ENCODE results near the gene PCDHGB4.
"Not testable (repeated sequence)": the region's sequence is repeated elsewhere in the genome, so short reads cannot be mapped to it uniquely, and the experiment has no call there.

Gene PCDHGB4

DNA sequence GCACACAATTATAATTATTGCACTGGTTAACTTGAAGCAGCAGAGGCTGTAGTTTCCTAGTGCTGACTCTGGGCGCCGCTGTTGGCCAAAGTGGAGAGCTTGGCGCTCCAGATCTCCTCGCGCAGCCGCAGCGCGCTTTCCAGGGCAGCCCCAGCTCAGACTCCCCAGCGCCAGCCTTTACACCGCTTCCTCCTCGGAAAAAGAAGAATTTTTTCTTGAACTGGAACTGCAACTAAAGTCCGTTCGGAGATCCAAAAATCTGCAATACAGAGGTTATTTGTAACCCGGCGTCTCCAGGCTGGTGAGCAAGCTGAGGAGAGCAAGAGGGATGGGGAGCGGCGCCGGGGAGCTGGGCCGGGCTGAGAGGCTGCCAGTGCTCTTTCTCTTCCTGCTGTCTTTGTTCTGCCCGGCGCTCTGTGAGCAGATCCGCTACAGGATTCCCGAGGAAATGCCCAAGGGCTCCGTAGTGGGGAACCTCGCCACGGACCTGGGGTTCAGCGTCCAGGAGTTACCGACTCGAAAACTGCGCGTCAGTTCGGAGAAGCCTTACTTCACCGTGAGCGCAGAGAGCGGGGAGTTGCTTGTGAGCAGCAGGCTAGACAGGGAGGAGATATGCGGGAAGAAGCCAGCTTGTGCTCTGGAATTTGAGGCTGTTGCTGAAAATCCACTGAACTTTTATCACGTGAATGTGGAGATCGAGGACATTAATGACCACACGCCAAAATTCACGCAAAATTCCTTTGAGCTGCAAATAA is at the start of gene PCDHGB4:
TSS of gene PCDHGB4 (plus strand) at position 142 of the 755 bp plus-strand sequence. CDS start at position 329, 187 bp downstream.
- TF ChIP-seq, protein P1, sequence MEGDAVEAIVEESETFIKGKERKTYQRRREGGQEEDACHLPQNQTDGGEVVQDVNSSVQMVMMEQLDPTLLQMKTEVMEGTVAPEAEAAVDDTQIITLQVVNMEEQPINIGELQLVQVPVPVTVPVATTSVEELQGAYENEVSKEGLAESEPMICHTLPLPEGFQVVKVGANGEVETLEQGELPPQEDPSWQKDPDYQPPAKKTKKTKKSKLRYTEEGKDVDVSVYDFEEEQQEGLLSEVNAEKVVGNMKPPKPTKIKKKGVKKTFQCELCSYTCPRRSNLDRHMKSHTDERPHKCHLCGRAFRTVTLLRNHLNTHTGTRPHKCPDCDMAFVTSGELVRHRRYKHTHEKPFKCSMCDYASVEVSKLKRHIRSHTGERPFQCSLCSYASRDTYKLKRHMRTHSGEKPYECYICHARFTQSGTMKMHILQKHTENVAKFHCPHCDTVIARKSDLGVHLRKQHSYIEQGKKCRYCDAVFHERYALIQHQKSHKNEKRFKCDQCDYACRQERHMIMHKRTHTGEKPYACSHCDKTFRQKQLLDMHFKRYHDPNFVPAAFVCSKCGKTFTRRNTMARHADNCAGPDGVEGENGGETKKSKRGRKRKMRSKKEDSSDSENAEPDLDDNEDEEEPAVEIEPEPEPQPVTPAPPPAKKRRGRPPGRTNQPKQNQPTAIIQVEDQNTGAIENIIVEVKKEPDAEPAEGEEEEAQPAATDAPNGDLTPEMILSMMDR (IDR thresholded peaks at IDR 0.05) = peak; percentile 71
- not testable (repeated sequence) for H3K27ac ChIP-seq

DNA sequence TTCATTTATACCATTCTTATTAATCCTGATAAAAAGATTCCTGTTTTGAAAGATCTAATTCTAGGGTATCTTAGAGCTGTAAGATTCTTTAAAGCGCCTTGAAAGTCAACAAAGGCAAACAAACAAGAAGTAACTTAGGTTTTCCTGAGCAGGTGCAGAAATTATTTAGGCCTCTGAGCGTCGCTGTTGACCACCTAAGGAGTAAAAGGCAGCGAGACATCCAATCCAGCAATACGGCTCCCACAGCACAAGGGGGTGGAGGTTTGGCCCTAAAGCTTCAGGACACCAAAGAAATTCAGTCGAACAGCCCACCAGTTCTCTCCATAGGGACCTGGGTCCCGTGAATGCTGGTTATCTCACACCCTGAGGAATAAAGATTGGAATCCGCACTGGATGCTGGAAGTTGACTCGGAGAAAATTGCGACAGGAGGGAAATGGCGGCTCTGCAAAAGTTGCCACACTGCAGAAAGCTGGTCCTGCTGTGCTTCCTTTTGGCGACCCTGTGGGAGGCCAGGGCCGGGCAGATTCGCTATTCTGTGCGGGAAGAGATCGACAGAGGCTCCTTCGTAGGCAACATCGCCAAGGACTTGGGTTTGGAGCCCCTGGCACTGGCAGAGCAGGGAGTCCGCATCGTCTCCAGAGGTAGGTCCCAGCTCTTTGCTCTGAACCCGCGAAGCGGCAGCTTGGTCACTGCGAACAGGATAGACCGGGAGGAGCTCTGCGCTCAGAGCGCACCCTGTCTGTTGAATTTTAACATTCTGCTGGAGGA is 48.8 kb upstream of the PCDHGB4 start, which contains the start of gene PCDHGA2:
TSS of gene PCDHGA2 (plus strand) at position 223 of the 769 bp plus-strand sequence.
- no peak within 1 kb of the TSS for H3K27ac ChIP-seq
- TF ChIP-seq, protein P1 (IDR thresholded peaks at IDR 0.05) = peak; percentile 73
- TF ChIP-seq ZFX (IDR thresholded peaks at IDR 0.05; ENCODE audit: borderline replicate concordance) = no peak

DNA sequence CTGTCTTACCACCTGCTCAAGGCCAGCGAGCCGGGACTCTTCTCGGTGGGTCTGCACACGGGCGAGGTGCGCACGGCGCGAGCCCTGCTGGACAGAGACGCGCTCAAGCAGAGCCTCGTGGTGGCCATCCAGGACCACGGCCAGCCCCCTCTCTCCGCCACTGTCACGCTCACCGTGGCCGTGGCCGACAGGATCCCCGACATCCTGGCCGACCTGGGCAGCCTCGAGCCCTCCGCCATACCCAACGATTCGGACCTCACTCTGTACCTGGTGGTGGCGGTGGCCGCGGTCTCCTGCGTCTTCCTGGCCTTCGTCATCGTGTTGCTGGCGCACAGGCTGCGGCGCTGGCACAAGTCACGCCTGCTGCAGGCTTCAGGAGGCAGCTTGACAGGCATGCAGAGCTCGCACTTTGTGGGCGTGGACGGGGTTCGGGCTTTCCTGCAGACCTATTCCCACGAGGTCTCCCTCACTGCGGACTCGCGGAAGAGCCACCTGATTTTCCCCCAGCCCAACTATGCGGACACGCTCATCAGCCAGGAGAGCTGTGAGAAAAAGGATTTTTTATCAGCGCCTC is 46.6 kb upstream of the PCDHGB4 start:
- H3K27ac ChIP-seq = not testable (repeated sequence)

DNA sequence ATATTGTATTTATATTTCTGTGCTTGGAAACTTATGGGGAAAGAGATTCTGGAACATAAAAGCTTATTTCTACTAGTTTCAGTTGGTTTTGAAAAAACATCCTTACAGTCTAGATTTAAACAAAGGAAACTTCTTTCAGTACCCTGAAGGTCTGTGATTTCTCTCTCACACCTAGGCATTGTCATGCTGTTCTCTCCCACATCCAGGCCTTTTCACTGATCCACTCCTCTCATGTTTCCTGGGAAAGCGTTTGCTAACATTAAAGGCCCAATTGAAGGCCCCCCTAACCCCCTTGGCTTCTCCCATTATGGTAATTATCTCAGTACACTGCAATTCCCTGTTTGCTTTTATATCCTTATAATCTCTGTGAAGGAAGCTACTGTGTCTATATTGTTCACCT is 44.7 kb upstream of the PCDHGB4 start:
- no peak overlapping the region for H3K27ac ChIP-seq
- TF ChIP-seq, protein P1 (IDR thresholded peaks at IDR 0.05) = no peak
- TF ChIP-seq ZFX (IDR thresholded peaks at IDR 0.05; ENCODE audit: borderline replicate concordance) = no peak

DNA sequence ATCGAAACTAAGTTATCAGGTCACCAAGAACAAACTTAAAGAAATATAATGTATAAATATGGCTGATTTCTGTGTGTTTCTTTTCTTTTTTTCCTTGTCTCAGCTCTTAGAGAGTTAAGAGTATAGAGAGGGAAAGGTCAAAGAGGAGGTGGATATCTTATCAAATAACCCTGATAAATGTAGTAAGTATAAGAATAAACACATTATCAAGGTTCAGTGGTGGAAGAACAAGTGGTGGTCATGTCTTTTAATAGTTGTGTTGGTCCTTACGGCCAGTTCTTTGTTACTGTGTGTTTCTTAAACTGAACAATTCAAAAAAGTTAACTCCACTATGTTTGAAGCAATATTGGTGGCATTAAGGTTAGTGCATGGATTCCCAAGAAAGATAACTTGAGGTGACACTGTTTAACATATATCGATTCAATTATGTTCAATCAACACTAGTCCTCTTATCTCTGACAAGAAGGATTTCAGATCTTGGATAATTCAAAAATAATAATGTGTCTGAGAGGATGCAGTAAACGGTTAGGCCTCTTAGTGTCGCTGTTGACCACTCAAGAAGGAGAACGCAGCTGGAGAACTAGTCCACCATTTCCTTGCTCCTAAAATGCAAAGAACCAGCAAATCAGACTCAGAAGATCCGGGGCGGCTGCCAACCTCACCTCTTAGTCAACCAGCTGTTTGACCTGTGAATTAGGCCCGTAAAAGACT is 44.1 kb upstream of the PCDHGB4 start, which contains the start of gene PCDHGA3:
TSS of gene PCDHGA3 (plus strand) at position 588 of the 711 bp plus-strand sequence. CDS start 205 bp downstream, outside the sequence.
- TF ChIP-seq, protein P1 (IDR thresholded peaks at IDR 0.05) = peak; percentile 74
- TF ChIP-seq ZFX (IDR thresholded peaks at IDR 0.05; ENCODE audit: borderline replicate concordance) = no peak
- 0 out of 2 replicates have a peak within 1 kb of the TSS, but pooled peaks have one; percentile 7 for H3K27ac ChIP-seq

DNA sequence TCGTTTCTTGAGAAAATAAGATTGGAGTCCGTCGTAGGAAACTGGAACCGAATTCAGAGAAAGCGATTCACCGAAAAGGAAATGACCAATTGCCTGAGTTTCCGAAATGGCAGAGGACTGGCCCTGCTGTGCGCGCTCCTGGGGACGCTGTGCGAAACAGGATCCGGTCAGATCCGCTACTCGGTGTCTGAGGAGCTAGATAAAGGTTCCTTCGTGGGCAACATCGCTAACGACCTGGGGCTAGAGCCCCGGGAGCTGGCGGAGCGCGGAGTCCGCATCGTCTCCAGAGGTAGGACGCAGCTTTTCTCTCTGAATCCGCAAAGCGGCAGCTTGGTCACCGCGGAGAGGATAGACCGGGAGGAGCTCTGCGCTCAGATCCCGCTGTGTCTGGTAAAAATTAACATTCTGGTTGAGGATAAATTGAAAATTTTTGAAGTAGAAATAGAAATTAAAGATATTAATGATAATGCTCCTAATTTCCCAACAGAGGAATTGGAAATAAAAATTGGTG is 43.5 kb upstream of the PCDHGB4 start:
- TF ChIP-seq, protein P1 (IDR thresholded peaks at IDR 0.05) = peak; percentile 52
- TF ChIP-seq ZFX (IDR thresholded peaks at IDR 0.05; ENCODE audit: borderline replicate concordance) = no peak
- H3K27ac ChIP-seq = 0 out of 2 replicates have a peak overlapping the region, but pooled peaks have one; percentile 7

DNA sequence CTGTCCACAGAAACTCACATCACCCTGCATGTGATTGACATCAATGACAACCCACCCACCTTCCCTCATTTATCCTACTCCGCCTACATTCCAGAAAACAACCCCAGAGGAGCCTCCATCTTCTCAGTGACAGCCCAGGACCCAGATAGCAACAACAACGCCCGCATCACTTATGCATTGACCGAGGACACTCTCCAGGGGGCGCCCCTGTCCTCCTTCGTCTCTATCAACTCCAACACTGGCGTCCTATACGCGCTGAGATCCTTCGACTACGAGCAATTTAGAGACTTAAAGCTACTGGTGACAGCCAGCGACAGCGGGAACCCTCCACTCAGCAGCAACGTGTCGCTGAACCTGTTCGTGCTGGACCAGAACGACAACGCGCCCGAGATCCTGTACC is 42.2 kb upstream of the PCDHGB4 start:
- TF ChIP-seq, protein P1 (IDR thresholded peaks at IDR 0.05) = 0 out of 2 replicates have a peak, but pooled peaks have one; percentile 11
- no peak for TF ChIP-seq ZFX (IDR thresholded peaks at IDR 0.05; ENCODE audit: borderline replicate concordance)
- H3K27ac ChIP-seq = no peak overlapping the region

DNA sequence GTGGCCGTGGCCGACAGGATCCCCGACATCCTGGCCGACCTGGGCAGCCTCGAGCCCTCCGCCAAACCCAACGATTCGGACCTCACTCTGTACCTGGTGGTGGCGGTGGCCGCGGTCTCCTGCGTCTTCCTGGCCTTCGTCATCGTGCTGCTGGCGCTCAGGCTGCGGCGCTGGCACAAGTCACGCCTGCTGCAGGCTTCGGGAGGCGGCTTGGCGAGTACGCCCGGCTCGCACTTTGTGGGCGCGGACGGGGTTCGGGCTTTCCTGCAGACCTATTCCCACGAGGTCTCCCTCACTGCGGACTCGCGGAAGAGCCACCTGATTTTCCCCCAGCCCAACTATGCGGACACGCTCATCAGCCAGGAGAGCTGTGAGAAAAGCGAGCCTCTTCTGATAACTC is 41.5 kb upstream of the PCDHGB4 start:
- not testable (repeated sequence) for H3K27ac ChIP-seq
